HepG2 (cell line): ENCODE results near the gene ARID3C. TPM values are rescaled to one million over a fixed set of nuclear protein-coding genes. Genes with fewer than 3 reads are reported as not detected.

Experiments used
- GATAD1 ChIP-seq: IDR thresholded peaks from 2 replicates; pipeline ENCODE4 v1.6.1; 2016; ENCODE audit warnings: missing genetic modification reagents, missing compliant biosample characterization
- HNRNPH1 ChIP-seq: fragments of 200-400 bp; formaldehyde crosslinking; optimal IDR thresholded peaks from 2 replicates; pipeline ENCODE3; 2017; ENCODE audit warnings: mild to moderate bottlenecking, low read depth, low read length
- KDM6A ChIP-seq: IDR thresholded peaks from 2 replicates; pipeline ENCODE4 v1.6.1; 2016; ENCODE audit warnings: low read depth
- PHF21A ChIP-seq: sonication (generic); formaldehyde crosslinking; IDR thresholded peaks from 2 replicates; pipeline ENCODE4 v1.5.0; 2020; ENCODE audit warnings: mild to moderate bottlenecking, missing genetic modification reagents
- RNF2 ChIP-seq: fragments of 450-650 bp; conservative IDR thresholded peaks from 2 replicates; pipeline ENCODE4 v1.6.1; 2016; ENCODE audit warnings: low read depth
- SAFB2 ChIP-seq: sonication (generic); formaldehyde crosslinking; IDR thresholded peaks from 2 replicates; pipeline ENCODE4 v1.5.1; 2020; ENCODE audit warnings: missing genetic modification reagents, low read depth, mild to moderate bottlenecking, borderline replicate concordance
- SNRNP70 ChIP-seq: fragments of 200-400 bp; formaldehyde crosslinking; IDR thresholded peaks from 2 replicates; pipeline ENCODE4 v1.6.1; 2017; ENCODE audit warnings: mild to moderate bottlenecking, low read depth, low read length, moderate library complexity
- SRSF9 ChIP-seq: fragments of 200-400 bp; formaldehyde crosslinking; IDR thresholded peaks from 2 replicates; pipeline ENCODE4 v1.6.1; 2018; ENCODE audit warnings: borderline replicate concordance, mild to moderate bottlenecking, low read depth, low read length; ENCODE audit not compliant: insufficient read depth, poor library complexity, severe bottlenecking
- TBP ChIP-seq: sonication (generic); formaldehyde crosslinking; IDR thresholded peaks from 2 replicates; pipeline ENCODE4 v1.5.0; 2020; ENCODE audit warnings: missing genetic modification reagents
- TCF12 ChIP-seq, 2 experiments: fragments of 450-650 bp in 1 of 2; sonication (generic) in 1 of 2; formaldehyde crosslinking in 1 of 2; IDR thresholded peaks; 2 replicates each; pipeline versions ENCODE4 v1.6.1 to v1.8.0; 2017 to 2022; ENCODE audit warnings: antibody characterized with exemption in 1 of 2, mild to moderate bottlenecking in 1 of 2, missing genetic modification reagents in 1 of 2, moderate library complexity in 1 of 2
- ZBTB3 ChIP-seq: sonication (generic); formaldehyde crosslinking; IDR thresholded peaks from 2 replicates; pipeline ENCODE4 v1.4.0; 2020; ENCODE audit warnings: low read depth, mild to moderate bottlenecking, moderate library complexity, missing genetic modification reagents, borderline replicate concordance
- ZNF382 ChIP-seq: sonication (generic); formaldehyde crosslinking; IDR thresholded peaks from 2 replicates; pipeline ENCODE4 v1.5.0; 2020; ENCODE audit warnings: missing genetic modification reagents, mild to moderate bottlenecking, borderline replicate concordance
- ZNF562 ChIP-seq: sonication (generic); formaldehyde crosslinking; IDR thresholded peaks from 2 replicates; pipeline ENCODE4 v1.8.0; 2022; ENCODE audit warnings: missing genetic modification reagents, borderline replicate concordance
- ZNF747 ChIP-seq: sonication (generic); formaldehyde crosslinking; IDR thresholded peaks from 2 replicates; pipeline ENCODE4 v1.8.1; 2023; ENCODE audit warnings: missing genetic modification reagents, mild to moderate bottlenecking, borderline replicate concordance
- ZSCAN22 ChIP-seq: sonication (generic); formaldehyde crosslinking; IDR thresholded peaks from 2 replicates; pipeline ENCODE4 v1.4.0; 2020; ENCODE audit warnings: mild to moderate bottlenecking, missing genetic modification reagents
- polyA plus RNA-seq, 8 experiments: library from polyadenylated mRNA; depleted of rRNA in 3 of 8; stranded (reverse) in 7 of 8; unstranded in 1 of 8; fragments of >200 nt; fragmentation: Illumina TruSeq in 4 of 8; extraction: Trizol in 4 of 8; gene quantifications; 2 replicates each; pipeline versions ENCODE4 v1.2.1 to v1.2.3, GENCODE V29; 2011 to 2016; ENCODE audit warnings: low read depth in 4 of 8, missing spikeins in 1 of 8, mixed read lengths in 1 of 8; ENCODE audit not compliant: insufficient read depth in 1 of 8
- total RNA-seq, 5 experiments: library from RNA; depleted of rRNA; stranded (reverse); fragments of >200 nt; fragmentation: Illumina TruSeq; extraction: Trizol; gene quantifications; 2 replicates each; pipeline ENCODE4 v1.2.3, GENCODE V29; 2016; ENCODE audit warnings: low read depth in 1 of 5
- TF ChIP-seq, protein P1 (sequence below): sonication (generic); formaldehyde crosslinking; IDR thresholded peaks from 2 replicates; pipeline ENCODE4 v1.4.0; 2020; ENCODE audit warnings: missing genetic modification reagents
- TF ChIP-seq, protein P2 (sequence below): sonication (generic); formaldehyde crosslinking; IDR thresholded peaks from 2 replicates; pipeline ENCODE4 v1.4.0; 2020; ENCODE audit warnings: mild to moderate bottlenecking, missing genetic modification reagents
- TF ChIP-seq, protein P3 (sequence below): sonication (generic); formaldehyde crosslinking; IDR thresholded peaks from 2 replicates; pipeline ENCODE4 v1.5.0; 2020; ENCODE audit warnings: mild to moderate bottlenecking, missing genetic modification reagents, borderline replicate concordance
- TF ChIP-seq, protein P4 (sequence below): conservative IDR thresholded peaks from 2 replicates; pipeline ENCODE4 v1.6.1; 2018; ENCODE audit warnings: missing genetic modification reagents
- TF ChIP-seq, protein P5 (sequence below): sonication (generic); formaldehyde crosslinking; IDR thresholded peaks from 2 replicates; pipeline ENCODE4 v1.5.0; 2020; ENCODE audit warnings: mild to moderate bottlenecking, missing genetic modification reagents

ARID3C gene
- total and polyA plus RNA-seq, 2 of the 13 experiments (the other 11 are each of a cell fraction or from before 2014, with no cell fraction given) = not detected

DNA sequence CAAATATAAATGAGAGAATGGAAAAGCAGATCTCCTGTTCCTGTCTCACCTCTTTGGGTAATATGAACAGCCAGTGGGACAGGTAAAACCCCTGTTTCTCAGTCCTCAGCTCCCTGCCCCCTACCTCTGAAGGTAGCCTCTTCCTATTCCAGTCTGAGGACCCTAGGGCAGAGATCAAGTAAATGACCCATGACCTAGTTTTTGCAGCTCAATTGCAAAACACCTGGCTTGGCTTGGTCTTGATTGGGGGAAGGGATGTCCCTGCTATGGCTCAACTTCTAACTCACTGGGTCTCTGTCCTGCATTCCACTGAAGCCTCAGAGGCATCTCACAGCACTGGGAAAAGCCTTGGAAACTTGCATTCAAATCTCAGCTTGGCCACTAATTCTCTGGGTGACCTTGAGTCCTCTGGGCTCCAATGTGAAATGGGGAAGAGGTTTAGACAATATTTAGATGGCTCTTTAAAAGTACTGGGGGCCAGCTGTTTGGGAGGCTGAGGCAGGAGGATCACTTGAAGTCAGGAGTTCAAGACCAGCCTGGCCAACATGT is 16.0 kb upstream of the ARID3C start (continued):
- TF ChIP-seq, protein P1, sequence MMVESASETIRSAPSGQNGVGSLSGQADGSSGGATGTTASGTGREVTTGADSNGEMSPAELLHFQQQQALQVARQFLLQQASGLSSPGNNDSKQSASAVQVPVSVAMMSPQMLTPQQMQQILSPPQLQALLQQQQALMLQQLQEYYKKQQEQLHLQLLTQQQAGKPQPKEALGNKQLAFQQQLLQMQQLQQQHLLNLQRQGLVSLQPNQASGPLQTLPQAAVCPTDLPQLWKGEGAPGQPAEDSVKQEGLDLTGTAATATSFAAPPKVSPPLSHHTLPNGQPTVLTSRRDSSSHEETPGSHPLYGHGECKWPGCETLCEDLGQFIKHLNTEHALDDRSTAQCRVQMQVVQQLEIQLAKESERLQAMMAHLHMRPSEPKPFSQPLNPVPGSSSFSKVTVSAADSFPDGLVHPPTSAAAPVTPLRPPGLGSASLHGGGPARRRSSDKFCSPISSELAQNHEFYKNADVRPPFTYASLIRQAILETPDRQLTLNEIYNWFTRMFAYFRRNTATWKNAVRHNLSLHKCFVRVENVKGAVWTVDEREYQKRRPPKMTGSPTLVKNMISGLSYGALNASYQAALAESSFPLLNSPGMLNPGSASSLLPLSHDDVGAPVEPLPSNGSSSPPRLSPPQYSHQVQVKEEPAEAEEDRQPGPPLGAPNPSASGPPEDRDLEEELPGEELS = peak; percentile 30; the same call in 1 of the 2 replicates
- TF ChIP-seq ZNF562 (CRISPR knock-in tag) (no peak), TCF12 (IDR thresholded peaks at IDR 0.05) (no peak), TCF12 (CRISPR knock-in tag; IDR thresholded peaks at IDR 0.05) (no peak), SAFB2 (CRISPR knock-in tag) (no peak), SNRNP70 (no peak), HNRNPH1 (no peak), KDM6A (peak; percentile 95), TBP (CRISPR knock-in tag) (no peak), ZBTB3 (CRISPR knock-in tag) (0 out of 2 replicates have a peak, but pooled peaks have one; percentile 45), ZNF747 (no peak), SRSF9 (no peak), RNF2 (no peak), ZNF382 (CRISPR knock-in tag) (no peak), GATAD1 (peak; percentile 26; the same call in 1 of the 2 replicates), ZSCAN22 (CRISPR knock-in tag) (0 out of 2 replicates have a peak, but pooled peaks have one; percentile 77), PHF21A (CRISPR knock-in tag) (0 out of 2 replicates have a peak, but pooled peaks have one; percentile 53)
- TF ChIP-seq, protein P2, sequence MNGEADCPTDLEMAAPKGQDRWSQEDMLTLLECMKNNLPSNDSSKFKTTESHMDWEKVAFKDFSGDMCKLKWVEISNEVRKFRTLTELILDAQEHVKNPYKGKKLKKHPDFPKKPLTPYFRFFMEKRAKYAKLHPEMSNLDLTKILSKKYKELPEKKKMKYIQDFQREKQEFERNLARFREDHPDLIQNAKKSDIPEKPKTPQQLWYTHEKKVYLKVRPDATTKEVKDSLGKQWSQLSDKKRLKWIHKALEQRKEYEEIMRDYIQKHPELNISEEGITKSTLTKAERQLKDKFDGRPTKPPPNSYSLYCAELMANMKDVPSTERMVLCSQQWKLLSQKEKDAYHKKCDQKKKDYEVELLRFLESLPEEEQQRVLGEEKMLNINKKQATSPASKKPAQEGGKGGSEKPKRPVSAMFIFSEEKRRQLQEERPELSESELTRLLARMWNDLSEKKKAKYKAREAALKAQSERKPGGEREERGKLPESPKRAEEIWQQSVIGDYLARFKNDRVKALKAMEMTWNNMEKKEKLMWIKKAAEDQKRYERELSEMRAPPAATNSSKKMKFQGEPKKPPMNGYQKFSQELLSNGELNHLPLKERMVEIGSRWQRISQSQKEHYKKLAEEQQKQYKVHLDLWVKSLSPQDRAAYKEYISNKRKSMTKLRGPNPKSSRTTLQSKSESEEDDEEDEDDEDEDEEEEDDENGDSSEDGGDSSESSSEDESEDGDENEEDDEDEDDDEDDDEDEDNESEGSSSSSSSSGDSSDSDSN = no peak
- TF ChIP-seq, protein P3, sequence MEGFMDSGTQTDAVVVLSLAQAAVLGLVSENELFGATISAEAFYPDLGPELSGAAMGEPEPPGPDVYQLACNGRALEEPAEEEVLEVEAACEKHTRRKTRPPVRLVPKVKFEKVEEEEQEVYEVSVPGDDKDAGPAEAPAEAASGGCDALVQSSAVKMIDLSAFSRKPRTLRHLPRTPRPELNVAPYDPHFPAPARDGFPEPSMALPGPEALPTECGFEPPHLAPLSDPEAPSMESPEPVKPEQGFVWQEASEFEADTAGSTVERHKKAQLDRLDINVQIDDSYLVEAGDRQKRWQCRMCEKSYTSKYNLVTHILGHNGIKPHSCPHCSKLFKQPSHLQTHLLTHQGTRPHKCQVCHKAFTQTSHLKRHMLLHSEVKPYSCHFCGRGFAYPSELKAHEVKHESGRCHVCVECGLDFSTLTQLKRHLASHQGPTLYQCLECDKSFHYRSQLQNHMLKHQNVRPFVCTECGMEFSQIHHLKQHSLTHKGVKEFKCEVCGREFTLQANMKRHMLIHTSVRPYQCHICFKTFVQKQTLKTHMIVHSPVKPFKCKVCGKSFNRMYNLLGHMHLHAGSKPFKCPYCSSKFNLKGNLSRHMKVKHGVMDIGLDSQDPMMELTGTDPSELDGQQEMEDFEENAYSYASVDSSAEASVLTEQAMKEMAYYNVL (CRISPR knock-in tag) = no peak
- TF ChIP-seq, protein P4, sequence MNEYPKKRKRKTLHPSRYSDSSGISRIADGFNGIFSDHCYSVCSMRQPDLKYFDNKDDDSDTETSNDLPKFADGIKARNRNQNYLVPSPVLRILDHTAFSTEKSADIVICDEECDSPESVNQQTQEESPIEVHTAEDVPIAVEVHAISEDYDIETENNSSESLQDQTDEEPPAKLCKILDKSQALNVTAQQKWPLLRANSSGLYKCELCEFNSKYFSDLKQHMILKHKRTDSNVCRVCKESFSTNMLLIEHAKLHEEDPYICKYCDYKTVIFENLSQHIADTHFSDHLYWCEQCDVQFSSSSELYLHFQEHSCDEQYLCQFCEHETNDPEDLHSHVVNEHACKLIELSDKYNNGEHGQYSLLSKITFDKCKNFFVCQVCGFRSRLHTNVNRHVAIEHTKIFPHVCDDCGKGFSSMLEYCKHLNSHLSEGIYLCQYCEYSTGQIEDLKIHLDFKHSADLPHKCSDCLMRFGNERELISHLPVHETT (CRISPR knock-in tag) = no peak
- TF ChIP-seq, protein P5, sequence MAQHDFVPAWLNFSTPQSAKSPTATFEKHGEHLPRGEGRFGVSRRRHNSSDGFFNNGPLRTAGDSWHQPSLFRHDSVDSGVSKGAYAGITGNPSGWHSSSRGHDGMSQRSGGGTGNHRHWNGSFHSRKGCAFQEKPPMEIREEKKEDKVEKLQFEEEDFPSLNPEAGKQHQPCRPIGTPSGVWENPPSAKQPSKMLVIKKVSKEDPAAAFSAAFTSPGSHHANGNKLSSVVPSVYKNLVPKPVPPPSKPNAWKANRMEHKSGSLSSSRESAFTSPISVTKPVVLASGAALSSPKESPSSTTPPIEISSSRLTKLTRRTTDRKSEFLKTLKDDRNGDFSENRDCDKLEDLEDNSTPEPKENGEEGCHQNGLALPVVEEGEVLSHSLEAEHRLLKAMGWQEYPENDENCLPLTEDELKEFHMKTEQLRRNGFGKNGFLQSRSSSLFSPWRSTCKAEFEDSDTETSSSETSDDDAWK (CRISPR knock-in tag) = no peak
